T-helper 17 cell (primary cell): ENCODE data around the gene ITGA11. TPM values are rescaled to one million over a fixed set of nuclear protein-coding genes. Genes with fewer than 3 reads are reported as not detected.

ENCODE experiments used
- ATAC-seq: fragments of 150-1000 bp; cut with Tn5 transposase; 2 replicates; pipeline ENCODE4 v1.10.0; 2021; ENCODE audit warnings: mild to moderate bottlenecking, moderate library complexity
- DNase-seq, 3 donors: peaks; one replicate each; pipeline versions ENCODE4 v3.0.0 to v3.0.0-alpha.2; 2020 to 2021
- H3K9me3 ChIP-seq: one replicate; pipeline ENCODE4 v1.7.0; 2013; ENCODE audit warnings: low read length, mild to moderate bottlenecking; ENCODE audit not compliant: control insufficient read depth, poor library complexity, severe bottlenecking
- H3K27ac Mint-ChIP-seq: one replicate; pipeline ENCODE4 v1.8.0; 2022; ENCODE audit warnings: mild to moderate bottlenecking, moderate library complexity, mixed read lengths
- H3K27me3 Mint-ChIP-seq: one replicate; pipeline ENCODE4 v1.8.0; 2022; ENCODE audit warnings: mixed read lengths
- H3K36me3 Mint-ChIP-seq: one replicate; pipeline ENCODE4 v1.8.0; 2022; ENCODE audit warnings: low read depth, mixed read lengths
- H3K4me1 Mint-ChIP-seq: one replicate; pipeline ENCODE4 v1.8.0; 2022; ENCODE audit warnings: mild to moderate bottlenecking, mixed read lengths
- H3K4me3 Mint-ChIP-seq: one replicate; pipeline ENCODE4 v1.8.0; 2022; ENCODE audit warnings: mild to moderate bottlenecking, moderate library complexity, mixed read lengths
- total RNA-seq, 4 donors: library from RNA in 2 of 4; stranded (reverse) in 2 of 4; gene quantifications; one replicate each; pipeline ENCODE4 v1.2.3 and lab custom pipeline; 2022 to 2026

The ITGA11 gene
- total RNA-seq, 2 donors from 2014 or later = 0.17 TPM; not detected in 1

DNA sequence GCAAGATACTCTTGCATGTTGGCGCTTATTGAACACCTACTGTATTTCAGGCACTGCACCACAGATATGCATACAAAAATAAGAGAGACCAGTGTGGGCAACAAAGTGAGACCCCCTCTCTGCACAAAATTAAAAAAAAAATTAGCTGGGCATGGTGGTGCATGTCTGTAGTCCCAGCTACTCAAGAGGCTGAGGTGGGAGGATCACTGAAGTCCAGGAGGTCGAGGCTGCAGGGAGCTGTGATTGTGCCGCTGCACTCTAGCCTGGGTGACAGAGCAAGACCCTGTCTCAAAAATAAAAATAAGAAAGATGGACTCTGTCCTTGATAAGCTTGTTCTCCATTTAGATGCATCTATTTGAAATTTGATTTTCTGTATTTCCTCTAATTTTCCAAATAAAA is 133.6 kb downstream of the ITGA11 start:
- H3K4me1 Mint-ChIP-seq = peaks cover 15% of the 10 kb centered on the region
- H3K4me3 Mint-ChIP-seq = peak overlapping the region; percentile 88
- H3K36me3 Mint-ChIP-seq = no peaks in the 10 kb centered on the region
- no peaks in the 10 kb centered on the region for H3K27me3 Mint-ChIP-seq
- ATAC-seq (no peak), DNase-seq (no peak)
- H3K27ac Mint-ChIP-seq = peak overlapping the region; percentile 95
- no peaks in the 10 kb centered on the region for H3K9me3 ChIP-seq

DNA sequence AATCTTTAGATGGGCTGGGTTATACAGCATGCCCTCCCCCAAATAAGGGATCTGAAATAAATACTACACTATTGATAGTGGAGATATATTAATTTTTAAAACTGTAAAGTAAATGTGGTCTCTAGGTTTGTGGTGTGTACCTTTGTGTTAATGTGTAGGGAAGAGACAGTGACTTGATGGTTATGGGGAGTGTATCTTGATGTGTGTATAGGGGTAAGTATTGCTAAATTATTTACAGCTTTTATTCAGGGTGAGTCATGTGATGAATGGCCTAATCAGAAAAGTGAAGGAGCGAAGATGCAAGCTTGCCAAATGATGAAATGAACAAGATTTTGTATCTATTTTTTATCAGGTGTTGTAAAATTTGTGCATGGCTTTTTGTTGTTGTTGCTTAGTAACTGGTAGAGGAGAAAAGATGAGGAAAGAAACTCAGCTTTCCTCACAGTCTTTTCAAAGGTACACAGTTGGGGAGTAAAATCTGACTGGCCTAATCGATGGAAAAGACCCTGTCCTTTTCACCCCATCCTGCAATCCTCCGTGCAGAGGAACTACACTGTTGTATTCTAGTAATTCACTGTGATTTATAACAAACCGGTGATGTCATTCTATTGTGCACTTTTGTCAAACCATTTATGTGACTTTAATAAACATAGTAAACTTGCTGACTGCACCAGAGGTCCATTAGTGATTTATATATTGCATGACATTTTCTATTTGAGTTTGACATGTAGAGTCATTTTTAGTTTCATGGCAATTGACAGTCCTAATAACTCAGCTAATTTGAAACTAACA is 136.8 kb downstream of the ITGA11 start:
- no peak for DNase-seq
- no peak for ATAC-seq
- H3K9me3 ChIP-seq = no peaks in the 10 kb centered on the region
- Mint-ChIP-seq H3K27me3 (no peaks in the 10 kb centered on the region), H3K4me1 (peaks cover 20% of the 10 kb centered on the region), H3K36me3 (peaks cover 4% of the 10 kb centered on the region), H3K27ac (peak overlapping the region; percentile 77), H3K4me3 (no peak overlapping the region)

DNA sequence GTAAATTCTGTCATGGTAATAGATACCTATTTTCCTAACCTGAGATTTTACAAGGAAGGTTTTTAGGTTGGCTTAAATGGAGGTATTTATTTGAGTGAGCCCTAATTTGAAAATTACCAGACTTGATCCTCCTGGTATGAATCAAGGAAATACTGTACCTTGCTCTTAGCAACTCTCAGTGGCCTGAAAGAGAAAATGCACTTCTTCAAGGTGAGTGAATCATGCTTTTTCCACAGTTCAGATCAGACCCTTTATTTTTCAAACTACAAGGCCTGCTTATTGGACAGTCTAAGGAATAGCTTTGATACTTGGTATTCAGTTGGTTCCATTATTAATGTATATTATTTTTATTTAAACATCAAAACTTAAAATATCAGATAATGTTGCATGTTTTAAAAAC is 139.0 kb downstream of the ITGA11 start:
- H3K27ac Mint-ChIP-seq = no peak overlapping the region
- peaks cover 26% of the 10 kb centered on the region for H3K4me1 Mint-ChIP-seq

DNA sequence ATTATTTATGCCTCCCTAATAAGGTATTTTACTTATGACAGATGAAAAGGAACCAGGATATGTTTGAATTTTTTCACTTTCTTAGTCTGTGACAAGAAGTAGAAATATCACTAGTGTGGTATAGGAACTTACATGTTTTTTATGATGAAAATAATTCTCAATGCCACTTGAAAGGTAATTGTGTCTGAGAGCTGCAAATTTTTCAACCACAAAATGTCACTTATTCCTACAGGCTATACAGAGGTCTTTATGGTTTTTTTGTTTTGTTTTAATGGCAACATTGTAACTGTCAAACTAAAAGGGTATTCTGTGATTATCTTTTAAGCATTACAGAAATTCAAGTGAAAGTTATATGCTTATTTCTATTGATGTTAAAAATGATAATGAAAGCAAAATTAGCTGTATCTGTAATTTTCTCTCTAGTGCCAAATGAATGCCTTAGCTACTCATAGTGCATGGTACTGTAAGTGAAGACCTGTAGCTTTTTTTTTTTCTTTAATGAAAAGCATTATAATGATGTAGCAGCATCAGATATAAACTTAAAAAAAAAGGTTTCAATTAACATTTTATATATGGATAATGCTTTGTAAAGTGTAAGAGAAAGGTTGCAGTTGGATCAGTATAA is 139.7 kb downstream of the ITGA11 start:
- Mint-ChIP-seq H3K27ac (no peak overlapping the region), H3K36me3 (peaks cover 4% of the 10 kb centered on the region), H3K4me1 (peaks cover 30% of the 10 kb centered on the region), H3K4me3 (no peak overlapping the region), H3K27me3 (no peaks in the 10 kb centered on the region)
- H3K9me3 ChIP-seq = no peaks in the 10 kb centered on the region
- ATAC-seq = no peak
- no peak for DNase-seq

More for the DNA sequence above, 139.0 kb downstream of the ITGA11 start:
- ATAC-seq = no peak
- DNase-seq = no peak
- Mint-ChIP-seq H3K27me3 (no peaks in the 10 kb centered on the region), H3K36me3 (peaks cover 4% of the 10 kb centered on the region), H3K4me3 (no peak overlapping the region)
- H3K9me3 ChIP-seq = no peaks in the 10 kb centered on the region

DNA sequence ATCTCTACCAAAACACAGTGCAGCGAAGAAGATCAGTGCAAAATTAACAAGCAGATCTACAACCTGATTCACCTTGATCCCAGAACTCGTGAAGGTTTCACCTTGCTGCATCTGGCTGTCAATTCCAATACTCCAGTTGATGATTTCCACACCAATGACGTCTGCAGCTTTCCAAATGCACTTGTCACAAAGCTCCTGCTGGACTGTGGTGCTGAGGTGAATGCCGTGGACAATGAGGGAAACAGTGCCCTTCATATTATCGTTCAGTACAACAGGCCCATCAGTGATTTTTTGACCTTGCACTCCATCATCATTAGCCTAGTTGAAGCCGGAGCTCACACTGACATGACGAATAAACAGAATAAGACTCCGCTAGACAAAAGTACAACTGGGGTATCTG is 141.2 kb downstream of the ITGA11 start:
- peaks cover 35% of the 10 kb centered on the region for H3K4me1 Mint-ChIP-seq
- H3K27me3 Mint-ChIP-seq = no peaks in the 10 kb centered on the region
- H3K36me3 Mint-ChIP-seq = peaks cover 4% of the 10 kb centered on the region
- no peak for DNase-seq
- ATAC-seq = no peak
- H3K4me3 Mint-ChIP-seq = no peak overlapping the region
- no peak overlapping the region for H3K27ac Mint-ChIP-seq
- no peaks in the 10 kb centered on the region for H3K9me3 ChIP-seq

DNA sequence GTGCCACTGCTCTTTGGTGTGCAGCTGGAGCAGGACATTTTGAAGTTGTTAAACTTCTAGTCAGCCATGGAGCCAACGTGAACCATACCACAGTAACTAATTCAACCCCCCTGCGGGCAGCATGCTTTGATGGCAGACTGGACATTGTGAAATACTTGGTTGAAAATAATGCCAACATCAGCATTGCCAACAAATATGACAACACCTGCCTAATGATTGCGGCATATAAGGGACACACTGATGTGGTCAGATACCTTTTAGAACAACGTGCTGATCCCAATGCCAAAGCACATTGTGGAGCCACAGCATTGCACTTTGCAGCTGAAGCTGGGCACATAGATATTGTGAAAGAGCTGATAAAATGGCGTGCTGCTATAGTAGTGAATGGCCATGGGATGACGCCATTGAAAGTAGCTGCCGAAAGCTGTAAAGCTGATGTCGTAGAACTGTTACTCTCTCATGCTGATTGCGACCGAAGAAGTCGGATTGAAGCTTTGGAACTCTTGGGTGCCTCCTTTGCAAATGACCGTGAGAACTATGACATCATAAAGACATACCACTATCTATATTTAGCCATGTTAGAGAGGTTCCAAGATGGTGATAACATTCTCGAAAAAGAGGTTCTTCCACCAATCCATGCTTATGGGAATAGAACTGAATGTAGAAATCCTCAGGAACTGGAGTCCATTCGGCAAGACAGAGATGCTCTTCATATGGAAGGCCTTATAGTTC is 142.2 kb downstream of the ITGA11 start:
- Mint-ChIP-seq H3K4me3 (no peak overlapping the region), H3K27me3 (no peaks in the 10 kb centered on the region), H3K4me1 (peaks cover 40% of the 10 kb centered on the region), H3K27ac (peak overlapping the region; percentile 24), H3K36me3 (peaks cover 7% of the 10 kb centered on the region)
- no peak for ATAC-seq
- DNase-seq = no peak
- H3K9me3 ChIP-seq = no peaks in the 10 kb centered on the region

DNA sequence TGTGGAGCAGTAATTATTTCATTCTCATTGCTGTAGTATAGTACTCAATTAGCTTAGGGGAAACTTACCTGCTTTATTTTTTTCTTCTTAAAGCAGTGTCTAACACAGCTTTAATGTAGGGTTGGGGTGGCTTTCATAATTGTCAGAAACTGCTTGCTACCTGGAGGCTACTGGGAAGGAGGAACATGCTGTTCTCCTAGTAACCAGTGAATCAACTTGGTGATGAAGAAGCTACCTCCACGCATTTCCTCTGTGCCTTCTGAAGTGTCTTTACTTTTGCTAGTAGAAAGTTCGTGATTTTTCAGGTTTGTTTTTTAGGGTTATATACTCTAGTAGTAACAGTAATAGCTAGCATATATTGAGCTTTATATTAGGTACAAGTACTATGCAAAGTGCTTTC is 142.9 kb downstream of the ITGA11 start:
- H3K4me3 Mint-ChIP-seq = no peak overlapping the region
- peaks cover 44% of the 10 kb centered on the region for H3K4me1 Mint-ChIP-seq

DNA sequence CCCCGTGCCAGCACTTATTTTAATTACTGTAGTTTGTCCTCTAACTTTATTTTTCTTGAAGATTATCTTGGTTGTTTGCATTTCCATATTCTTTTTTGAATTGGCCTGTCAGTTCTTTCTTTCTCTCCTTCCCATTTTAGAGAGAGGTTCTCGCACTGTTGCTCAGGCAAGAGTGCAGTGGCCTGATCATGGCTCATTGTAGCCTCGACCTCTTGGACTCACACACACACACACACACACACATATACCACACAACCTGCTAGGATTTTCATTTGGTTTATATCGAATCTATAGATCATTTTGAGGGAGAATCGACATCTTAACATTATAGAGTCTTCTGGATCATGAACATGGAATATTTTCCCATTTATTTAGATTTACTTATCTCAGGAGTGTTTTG is 145.7 kb downstream of the ITGA11 start:
- Mint-ChIP-seq H3K4me1 (peaks cover 48% of the 10 kb centered on the region), H3K27me3 (no peaks in the 10 kb centered on the region), H3K4me3 (no peak overlapping the region), H3K36me3 (peaks cover 8% of the 10 kb centered on the region), H3K27ac (peak overlapping the region; percentile 74)
- H3K9me3 ChIP-seq = no peaks in the 10 kb centered on the region
- ATAC-seq (no peak), DNase-seq (no peak)

More for the DNA sequence above, 142.9 kb downstream of the ITGA11 start:
- DNase-seq (no peak), ATAC-seq (no peak)
- Mint-ChIP-seq H3K27me3 (no peaks in the 10 kb centered on the region), H3K36me3 (peaks cover 8% of the 10 kb centered on the region), H3K27ac (peak overlapping the region; percentile 24)
- H3K9me3 ChIP-seq = no peaks in the 10 kb centered on the region

DNA sequence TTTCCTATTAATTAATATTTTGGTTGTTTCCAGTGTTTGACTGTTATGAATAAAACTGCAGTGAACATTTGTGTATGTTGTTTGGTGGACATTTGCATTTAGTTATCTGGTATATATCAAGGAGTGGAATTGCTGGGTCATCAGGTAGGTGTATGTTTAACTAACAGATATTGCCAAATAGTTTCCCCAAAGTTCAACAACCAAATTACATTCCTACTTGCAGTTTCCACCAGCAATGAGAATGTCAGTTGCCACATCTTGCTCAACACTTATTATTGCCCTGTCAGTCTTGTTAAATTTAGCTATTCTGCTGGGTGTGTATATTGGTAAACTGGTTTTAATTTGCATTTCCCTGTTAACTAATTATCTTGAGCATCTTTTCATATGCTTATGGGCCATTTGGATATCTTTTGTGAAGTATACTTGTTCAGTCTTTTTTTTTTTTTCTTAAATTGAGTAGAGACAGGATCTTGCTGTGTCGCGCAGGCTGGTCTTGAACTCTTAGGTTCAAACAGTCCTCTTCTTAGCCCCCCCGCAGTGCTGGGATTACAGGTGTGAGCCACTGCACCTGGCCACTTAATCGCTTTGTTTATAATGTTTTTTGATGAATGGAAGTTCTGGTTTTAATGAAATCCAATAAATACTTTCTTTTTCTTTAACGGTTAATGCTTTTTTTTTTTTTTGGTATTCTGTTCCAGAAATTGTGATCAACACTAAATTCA is 146.5 kb downstream of the ITGA11 start:
- peaks cover 54% of the 10 kb centered on the region for H3K4me1 Mint-ChIP-seq
- peaks cover 7% of the 10 kb centered on the region for H3K36me3 Mint-ChIP-seq
- peak overlapping the region; percentile 56 for H3K27ac Mint-ChIP-seq
- no peaks in the 10 kb centered on the region for H3K9me3 ChIP-seq
- no peak overlapping the region for H3K4me3 Mint-ChIP-seq
- ATAC-seq (no peak), DNase-seq (no peak)
- H3K27me3 Mint-ChIP-seq = no peaks in the 10 kb centered on the region

DNA sequence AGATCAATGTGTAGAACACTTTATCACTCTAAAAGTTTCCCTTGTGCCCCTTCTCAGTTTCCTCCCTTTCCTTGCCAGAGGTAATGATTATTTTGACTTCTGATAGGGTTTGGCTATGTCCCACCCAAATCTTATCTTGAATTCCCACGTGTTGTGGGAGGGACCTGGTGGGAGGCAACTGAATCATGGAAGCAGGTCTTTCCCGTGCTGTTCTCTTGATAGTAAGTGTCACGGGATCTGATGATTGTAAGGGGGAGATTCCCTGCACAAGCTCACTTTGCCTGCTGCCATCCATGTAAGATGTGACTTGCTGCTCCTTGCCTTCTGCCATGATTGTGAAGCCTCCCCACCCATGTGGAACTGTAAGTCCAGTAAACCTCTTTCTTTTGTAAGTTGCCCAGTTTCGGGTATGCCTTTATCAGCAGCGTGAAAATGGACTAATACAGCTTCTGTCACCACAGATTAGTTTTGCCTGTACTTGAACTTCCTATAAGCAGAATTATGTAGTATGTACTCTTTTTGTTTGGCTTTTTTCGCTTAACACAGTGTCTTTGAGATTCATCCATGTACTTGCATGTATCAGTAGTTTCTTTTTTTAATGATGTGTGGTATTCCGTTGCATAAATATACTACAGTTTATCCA is 147.2 kb downstream of the ITGA11 start:
- no peak overlapping the region for H3K27ac Mint-ChIP-seq
- no peak overlapping the region for H3K4me3 Mint-ChIP-seq
- H3K27me3 Mint-ChIP-seq = no peaks in the 10 kb centered on the region
- H3K9me3 ChIP-seq = no peaks in the 10 kb centered on the region
- H3K4me1 Mint-ChIP-seq = peaks cover 61% of the 10 kb centered on the region
- no peak for ATAC-seq
- DNase-seq = no peak
- H3K36me3 Mint-ChIP-seq = peaks cover 8% of the 10 kb centered on the region

DNA sequence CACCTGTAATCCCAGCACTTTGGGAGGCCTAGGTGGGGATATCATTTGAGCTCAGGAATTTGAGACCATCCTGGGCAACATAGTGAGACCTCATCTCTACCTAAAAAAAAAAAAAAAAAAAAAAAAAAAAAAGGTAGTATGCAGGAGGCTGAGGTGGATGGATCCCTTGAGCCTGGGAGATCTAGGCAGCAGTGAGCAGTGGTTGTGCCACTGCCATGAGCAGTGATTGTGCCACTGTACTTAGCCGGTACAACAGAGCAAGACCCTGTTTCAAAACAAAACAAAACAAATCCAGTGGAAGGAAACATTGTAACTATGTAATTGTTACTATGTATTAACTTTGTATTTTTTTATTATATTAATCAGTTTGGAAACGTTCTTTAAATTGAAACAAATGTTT is 148.6 kb downstream of the ITGA11 start:
- DNase-seq (no peak), ATAC-seq (no peak)
- H3K27ac Mint-ChIP-seq = no peak overlapping the region
- H3K4me3 Mint-ChIP-seq = no peak overlapping the region
- H3K27me3 Mint-ChIP-seq = no peaks in the 10 kb centered on the region
- H3K4me1 Mint-ChIP-seq = peaks cover 64% of the 10 kb centered on the region
- H3K9me3 ChIP-seq = no peaks in the 10 kb centered on the region
- H3K36me3 Mint-ChIP-seq = peaks cover 8% of the 10 kb centered on the region

DNA sequence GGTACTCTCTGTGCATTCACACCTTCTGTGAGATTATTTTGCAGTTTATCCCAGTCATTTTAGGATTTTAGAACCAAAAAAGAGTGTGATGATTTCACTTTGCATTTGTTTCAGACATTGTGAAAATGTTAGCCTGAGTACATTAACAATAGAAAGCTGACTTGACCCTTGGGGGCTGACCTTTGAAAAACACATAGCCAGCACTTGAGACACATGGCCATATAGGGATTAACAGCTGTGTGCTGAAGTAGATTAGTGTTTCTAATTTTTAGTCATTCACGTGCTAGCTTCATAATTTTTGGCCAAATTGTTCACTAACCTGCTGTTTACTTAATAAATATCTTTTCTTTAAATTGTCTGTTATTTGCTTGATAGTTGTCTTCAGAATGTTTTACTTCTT is 151.0 kb downstream of the ITGA11 start:
- Mint-ChIP-seq H3K4me1 (peaks cover 60% of the 10 kb centered on the region), H3K36me3 (peaks cover 8% of the 10 kb centered on the region), H3K27me3 (no peaks in the 10 kb centered on the region), H3K4me3 (no peak overlapping the region), H3K27ac (peak overlapping the region; percentile 99)
- H3K9me3 ChIP-seq = no peaks in the 10 kb centered on the region
- ATAC-seq (no peak), DNase-seq (no peak)
